ENCODE measurements around the gene LHX4. TPM values are rescaled to one million over a fixed set of nuclear protein-coding genes. Genes with fewer than 3 reads are reported as not detected.

Gene LHX4
- total and polyA plus RNA-seq, 2 of the 13 experiments (the other 11 are each of a cell fraction or from before 2014, with no cell fraction given), result 0.03 to 0.07 TPM

DNA sequence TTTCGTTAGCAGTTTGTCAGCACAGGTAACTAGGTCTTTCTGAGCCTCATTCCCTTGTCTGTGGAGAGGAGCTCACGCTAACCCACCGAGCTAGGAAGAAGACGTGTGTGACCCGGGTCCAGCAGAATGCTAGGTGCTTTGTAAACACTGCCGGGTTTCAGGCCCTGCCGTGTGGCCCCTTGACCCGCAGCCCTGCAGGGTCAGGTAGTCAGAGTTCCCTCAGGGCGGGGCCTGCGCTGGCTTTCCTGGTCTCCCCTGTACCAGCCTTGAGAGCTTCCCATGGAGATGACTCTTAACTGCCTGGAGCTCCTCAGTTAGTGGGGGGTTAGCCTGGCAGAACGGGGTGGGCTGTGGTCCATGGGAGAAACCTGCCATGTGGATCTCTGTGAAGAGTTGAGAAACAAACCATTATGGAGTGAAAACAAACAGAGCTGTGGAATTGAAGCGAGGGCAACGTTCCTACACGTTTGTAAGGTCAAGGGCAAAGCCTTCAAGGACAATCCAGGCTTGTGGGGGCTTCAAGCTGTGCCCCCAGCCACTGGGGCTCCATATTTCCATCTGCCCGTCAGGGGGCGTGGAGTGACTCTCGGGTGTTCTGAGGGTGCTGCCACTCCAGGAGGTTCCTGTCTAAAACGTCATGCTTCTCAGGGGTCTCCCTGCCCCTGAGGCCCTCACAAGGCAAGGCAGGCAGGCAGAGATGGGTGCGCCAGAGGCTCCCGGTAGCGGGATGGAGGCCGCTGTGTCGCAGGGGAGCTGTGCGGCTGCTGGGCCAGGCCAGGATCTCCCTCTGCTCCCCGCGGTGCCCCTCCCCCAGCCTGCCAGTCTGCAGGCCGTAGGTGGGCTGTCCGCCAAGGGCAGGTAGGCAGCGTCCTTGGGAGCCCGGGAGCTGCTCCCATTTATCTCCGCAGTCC lies 23.8 kb downstream of the LHX4 start (continued):
- TF ChIP-seq RNF2 (conservative IDR thresholded peaks at IDR 0.05; ENCODE audit: low read depth), result no peak
- no peak for TF ChIP-seq ZNF34 (CRISPR knock-in tag; IDR thresholded peaks at IDR 0.05; ENCODE audit: borderline replicate concordance)
- TF ChIP-seq, protein P1, sequence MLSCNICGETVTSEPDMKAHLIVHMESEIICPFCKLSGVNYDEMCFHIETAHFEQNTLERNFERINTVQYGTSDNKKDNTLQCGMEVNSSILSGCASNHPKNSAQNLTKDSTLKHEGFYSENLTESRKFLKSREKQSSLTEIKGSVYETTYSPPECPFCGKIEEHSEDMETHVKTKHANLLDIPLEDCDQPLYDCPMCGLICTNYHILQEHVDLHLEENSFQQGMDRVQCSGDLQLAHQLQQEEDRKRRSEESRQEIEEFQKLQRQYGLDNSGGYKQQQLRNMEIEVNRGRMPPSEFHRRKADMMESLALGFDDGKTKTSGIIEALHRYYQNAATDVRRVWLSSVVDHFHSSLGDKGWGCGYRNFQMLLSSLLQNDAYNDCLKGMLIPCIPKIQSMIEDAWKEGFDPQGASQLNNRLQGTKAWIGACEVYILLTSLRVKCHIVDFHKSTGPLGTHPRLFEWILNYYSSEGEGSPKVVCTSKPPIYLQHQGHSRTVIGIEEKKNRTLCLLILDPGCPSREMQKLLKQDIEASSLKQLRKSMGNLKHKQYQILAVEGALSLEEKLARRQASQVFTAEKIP (CRISPR knock-in tag; IDR thresholded peaks at IDR 0.05; ENCODE audit: borderline replicate concordance), result no peak
- no peak for TF ChIP-seq FOXC1 (CRISPR knock-in tag; IDR thresholded peaks at IDR 0.05; ENCODE audit: borderline replicate concordance)
- TF ChIP-seq, protein P2, sequence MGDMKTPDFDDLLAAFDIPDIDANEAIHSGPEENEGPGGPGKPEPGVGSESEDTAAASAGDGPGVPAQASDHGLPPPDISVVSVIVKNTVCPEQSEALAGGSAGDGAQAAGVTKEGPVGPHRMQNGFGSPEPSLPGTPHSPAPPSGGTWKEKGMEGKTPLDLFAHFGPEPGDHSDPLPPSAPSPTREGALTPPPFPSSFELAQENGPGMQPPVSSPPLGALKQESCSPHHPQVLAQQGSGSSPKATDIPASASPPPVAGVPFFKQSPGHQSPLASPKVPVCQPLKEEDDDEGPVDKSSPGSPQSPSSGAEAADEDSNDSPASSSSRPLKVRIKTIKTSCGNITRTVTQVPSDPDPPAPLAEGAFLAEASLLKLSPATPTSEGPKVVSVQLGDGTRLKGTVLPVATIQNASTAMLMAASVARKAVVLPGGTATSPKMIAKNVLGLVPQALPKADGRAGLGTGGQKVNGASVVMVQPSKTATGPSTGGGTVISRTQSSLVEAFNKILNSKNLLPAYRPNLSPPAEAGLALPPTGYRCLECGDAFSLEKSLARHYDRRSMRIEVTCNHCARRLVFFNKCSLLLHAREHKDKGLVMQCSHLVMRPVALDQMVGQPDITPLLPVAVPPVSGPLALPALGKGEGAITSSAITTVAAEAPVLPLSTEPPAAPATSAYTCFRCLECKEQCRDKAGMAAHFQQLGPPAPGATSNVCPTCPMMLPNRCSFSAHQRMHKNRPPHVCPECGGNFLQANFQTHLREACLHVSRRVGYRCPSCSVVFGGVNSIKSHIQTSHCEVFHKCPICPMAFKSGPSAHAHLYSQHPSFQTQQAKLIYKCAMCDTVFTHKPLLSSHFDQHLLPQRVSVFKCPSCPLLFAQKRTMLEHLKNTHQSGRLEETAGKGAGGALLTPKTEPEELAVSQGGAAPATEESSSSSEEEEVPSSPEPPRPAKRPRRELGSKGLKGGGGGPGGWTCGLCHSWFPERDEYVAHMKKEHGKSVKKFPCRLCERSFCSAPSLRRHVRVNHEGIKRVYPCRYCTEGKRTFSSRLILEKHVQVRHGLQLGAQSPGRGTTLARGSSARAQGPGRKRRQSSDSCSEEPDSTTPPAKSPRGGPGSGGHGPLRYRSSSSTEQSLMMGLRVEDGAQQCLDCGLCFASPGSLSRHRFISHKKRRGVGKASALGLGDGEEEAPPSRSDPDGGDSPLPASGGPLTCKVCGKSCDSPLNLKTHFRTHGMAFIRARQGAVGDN (CRISPR knock-in tag; IDR thresholded peaks at IDR 0.05), result peak; percentile 65
- peak; percentile 2 for TF ChIP-seq XRCC5 (optimal IDR thresholded peaks at IDR 0.05; ENCODE audit: low read length)
- no peak for TF ChIP-seq REPIN1 (CRISPR knock-in tag; IDR thresholded peaks at IDR 0.05; ENCODE audit: borderline replicate concordance, low read depth)
- no peak for TF ChIP-seq MTF1 (CRISPR knock-in tag; IDR thresholded peaks at IDR 0.05)
- TF ChIP-seq HNF4G (IDR thresholded peaks at IDR 0.05; ENCODE audit: borderline replicate concordance, low read depth, low read length), result no peak
- no peak for TF ChIP-seq HNF4G (CRISPR knock-in tag; IDR thresholded peaks at IDR 0.05; ENCODE audit: borderline replicate concordance, low read depth)
- TF ChIP-seq NCOA2 (CRISPR knock-in tag; IDR thresholded peaks at IDR 0.05), result no peak
- no peak for TF ChIP-seq ZNF746 (CRISPR knock-in tag; IDR thresholded peaks at IDR 0.05)
- TF ChIP-seq HOXA7 (CRISPR knock-in tag; IDR thresholded peaks at IDR 0.05), result no peak
- TF ChIP-seq ISL2 (CRISPR knock-in tag; IDR thresholded peaks at IDR 0.05), result no peak
- 0 out of 2 replicates have a peak, but pooled peaks have one; percentile 47 for TF ChIP-seq YEATS4 (CRISPR knock-in tag; IDR thresholded peaks at IDR 0.05; ENCODE audit: borderline replicate concordance)
- TF ChIP-seq, protein P3, sequence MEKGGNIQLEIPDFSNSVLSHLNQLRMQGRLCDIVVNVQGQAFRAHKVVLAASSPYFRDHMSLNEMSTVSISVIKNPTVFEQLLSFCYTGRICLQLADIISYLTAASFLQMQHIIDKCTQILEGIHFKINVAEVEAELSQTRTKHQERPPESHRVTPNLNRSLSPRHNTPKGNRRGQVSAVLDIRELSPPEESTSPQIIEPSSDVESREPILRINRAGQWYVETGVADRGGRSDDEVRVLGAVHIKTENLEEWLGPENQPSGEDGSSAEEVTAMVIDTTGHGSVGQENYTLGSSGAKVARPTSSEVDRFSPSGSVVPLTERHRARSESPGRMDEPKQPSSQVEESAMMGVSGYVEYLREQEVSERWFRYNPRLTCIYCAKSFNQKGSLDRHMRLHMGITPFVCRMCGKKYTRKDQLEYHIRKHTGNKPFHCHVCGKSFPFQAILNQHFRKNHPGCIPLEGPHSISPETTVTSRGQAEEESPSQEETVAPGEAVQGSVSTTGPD (CRISPR knock-in tag; IDR thresholded peaks at IDR 0.05), result no peak
- TF ChIP-seq FOXP1 (IDR thresholded peaks at IDR 0.05), result no peak
- 0 out of 2 replicates have a peak, but pooled peaks have one; percentile 27 for TF ChIP-seq FOXP1 (CRISPR knock-in tag; IDR thresholded peaks at IDR 0.05)
- TF ChIP-seq NPAS2 (CRISPR knock-in tag; IDR thresholded peaks at IDR 0.05; ENCODE audit: borderline replicate concordance), result no peak
- TF ChIP-seq, protein P4, sequence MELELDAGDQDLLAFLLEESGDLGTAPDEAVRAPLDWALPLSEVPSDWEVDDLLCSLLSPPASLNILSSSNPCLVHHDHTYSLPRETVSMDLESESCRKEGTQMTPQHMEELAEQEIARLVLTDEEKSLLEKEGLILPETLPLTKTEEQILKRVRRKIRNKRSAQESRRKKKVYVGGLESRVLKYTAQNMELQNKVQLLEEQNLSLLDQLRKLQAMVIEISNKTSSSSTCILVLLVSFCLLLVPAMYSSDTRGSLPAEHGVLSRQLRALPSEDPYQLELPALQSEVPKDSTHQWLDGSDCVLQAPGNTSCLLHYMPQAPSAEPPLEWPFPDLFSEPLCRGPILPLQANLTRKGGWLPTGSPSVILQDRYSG (CRISPR knock-in tag; IDR thresholded peaks at IDR 0.05), result no peak
- TF ChIP-seq NR2F2 (IDR thresholded peaks at IDR 0.05; ENCODE audit: borderline replicate concordance, low read depth), result peak; percentile 81
- no peak for TF ChIP-seq SKI (IDR thresholded peaks at IDR 0.05; ENCODE audit: partially characterized antibody)
